GM13977 (cell line): Measurements from ENCODE around the gene C15orf39.
"Not testable (repeated sequence)": the region's sequence is repeated elsewhere in the genome, so short reads cannot be mapped to it uniquely, and the experiment has no call there.

Experiments used
- DNase-seq: peaks from one replicate; pipeline ENCODE4 v3.0.0; 2012; ENCODE audit warnings: low spot score
- in situ Hi-C: fragments of 300-500 bp; cut with MboI; formaldehyde crosslinking; loops from one replicate; pipeline ENCODE4 v1.12.0; 2022; ENCODE audit warnings: low sequenced_read_pairs, low pct_unique_long_range_greater_than_20kb, mixed read lengths, inconsistent platforms; ENCODE audit not compliant: unreplicated experiment
- TF ChIP-seq, protein P1 (sequence below): IDR thresholded peaks from 2 replicates; pipeline ENCODE4 v1.5.1; 2012; ENCODE audit warnings: mild to moderate bottlenecking, control low read depth; ENCODE audit not compliant: insufficient read depth; ENCODE audit errors: extremely low read depth, missing control alignments

Gene C15orf39

DNA sequence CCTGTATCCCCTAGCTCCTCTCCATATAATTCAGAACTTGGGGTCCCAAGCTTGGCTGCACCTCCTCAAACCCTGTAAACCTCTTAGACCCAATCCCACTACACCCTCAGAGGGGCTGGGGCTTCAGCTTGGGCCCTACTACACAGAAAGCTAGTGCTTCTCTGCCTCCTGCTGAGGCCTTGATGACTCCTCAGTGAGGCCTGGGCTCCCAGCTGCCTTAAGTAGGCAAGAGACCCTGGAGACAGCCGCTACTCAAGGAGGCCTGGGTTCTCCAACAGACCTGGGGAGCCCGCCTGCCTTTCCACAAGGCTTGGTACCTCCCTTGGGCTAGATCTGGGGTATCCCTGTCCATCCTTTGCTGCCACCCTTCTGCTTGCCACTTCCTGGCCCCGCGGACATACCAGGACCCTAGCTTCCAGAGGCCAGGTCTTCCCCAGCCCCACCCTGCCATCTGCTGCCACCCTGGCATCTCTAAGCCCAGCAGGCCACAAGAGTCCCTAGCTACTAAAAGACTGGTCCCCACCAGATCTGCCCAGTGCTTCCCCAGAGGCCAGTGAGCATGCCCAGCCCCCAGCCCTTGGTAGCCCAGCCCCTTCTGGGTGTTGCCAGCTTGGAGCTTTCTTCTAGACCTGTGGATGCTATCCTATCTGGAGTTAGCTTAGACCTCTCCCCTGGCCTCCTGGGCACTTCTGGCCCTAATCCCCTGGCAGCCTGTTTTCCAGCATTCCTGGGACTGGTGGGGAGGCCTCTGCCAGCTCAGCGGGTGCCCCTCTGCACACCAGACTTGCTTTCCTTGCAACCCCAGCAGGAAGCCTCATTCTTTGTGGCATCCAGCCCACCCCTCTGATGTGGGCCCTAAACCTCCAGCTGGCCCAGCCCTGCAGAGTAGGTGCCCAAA lies 13.7 kb downstream of the C15orf39 start:
- no peak for DNase-seq
- TF ChIP-seq, protein P1, sequence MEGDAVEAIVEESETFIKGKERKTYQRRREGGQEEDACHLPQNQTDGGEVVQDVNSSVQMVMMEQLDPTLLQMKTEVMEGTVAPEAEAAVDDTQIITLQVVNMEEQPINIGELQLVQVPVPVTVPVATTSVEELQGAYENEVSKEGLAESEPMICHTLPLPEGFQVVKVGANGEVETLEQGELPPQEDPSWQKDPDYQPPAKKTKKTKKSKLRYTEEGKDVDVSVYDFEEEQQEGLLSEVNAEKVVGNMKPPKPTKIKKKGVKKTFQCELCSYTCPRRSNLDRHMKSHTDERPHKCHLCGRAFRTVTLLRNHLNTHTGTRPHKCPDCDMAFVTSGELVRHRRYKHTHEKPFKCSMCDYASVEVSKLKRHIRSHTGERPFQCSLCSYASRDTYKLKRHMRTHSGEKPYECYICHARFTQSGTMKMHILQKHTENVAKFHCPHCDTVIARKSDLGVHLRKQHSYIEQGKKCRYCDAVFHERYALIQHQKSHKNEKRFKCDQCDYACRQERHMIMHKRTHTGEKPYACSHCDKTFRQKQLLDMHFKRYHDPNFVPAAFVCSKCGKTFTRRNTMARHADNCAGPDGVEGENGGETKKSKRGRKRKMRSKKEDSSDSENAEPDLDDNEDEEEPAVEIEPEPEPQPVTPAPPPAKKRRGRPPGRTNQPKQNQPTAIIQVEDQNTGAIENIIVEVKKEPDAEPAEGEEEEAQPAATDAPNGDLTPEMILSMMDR, result no peak
- in situ Hi-C loops, result no loop called here

DNA sequence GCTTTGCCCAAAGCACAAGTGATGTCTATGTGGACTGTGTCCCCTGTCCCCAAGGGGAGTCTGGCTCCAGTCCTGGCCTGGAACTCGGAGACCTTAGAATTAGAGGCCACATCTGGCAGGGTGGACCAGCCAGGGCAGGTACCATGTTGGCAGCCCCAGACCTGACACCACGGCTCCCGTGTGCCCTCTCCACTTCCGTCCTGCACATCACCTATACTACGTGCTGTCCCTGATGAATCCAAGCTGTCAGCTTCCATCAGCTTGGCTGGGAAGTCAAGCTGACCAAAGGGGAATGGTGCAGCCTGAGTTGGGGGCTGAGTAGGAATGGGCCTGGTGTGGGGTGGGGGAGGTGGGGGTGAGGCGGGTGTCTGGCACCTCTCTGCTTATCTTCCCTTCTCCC lies 15.3 kb downstream of the C15orf39 start:
- in situ Hi-C loops, result no loop called here
- no peak for DNase-seq
- TF ChIP-seq, protein P1, result no peak

DNA sequence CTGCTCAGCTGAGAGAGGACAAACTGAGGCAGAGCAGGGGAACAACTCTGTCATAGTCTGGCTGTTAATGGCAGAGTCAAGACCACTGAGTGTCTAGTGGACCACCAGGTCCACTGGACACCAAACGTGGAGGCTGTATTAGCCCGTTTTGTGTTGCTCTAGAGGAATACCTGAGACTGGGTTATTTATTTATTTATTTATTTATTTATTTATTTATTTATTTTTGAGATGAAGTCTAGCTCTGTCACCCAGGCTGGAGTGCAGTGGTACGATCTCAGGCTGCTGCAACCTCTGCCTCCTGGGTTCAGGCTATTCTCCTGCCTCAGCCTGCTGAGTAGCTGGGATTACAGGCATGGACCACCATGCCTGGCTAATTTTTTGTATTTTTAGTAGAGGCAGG lies 15.9 kb downstream of the C15orf39 start:
- DNase-seq, in situ Hi-C loops: not testable (repeated sequence)

DNA sequence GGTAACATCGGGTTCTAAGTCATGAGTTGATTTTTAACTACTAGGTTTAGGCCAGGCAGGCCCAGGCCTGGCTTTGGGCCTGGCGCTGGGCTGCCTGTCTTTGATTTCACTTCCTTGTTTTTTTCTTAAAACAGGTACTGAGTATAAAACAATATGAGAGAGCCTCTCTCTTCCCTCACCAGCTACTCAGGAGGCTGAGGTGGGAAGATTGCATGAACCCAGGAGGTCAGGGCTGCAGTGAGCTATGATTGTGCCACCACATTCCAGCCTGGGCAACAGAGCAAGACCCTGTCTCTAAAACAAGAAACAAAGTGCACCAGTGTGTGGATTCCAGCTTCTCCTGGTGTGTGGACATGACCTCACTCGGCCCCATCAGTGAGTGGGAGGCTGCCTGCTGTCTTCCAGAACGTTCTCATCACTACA lies 17.8 kb downstream of the C15orf39 start:
- in situ Hi-C loops, DNase-seq: not testable (repeated sequence)

DNA sequence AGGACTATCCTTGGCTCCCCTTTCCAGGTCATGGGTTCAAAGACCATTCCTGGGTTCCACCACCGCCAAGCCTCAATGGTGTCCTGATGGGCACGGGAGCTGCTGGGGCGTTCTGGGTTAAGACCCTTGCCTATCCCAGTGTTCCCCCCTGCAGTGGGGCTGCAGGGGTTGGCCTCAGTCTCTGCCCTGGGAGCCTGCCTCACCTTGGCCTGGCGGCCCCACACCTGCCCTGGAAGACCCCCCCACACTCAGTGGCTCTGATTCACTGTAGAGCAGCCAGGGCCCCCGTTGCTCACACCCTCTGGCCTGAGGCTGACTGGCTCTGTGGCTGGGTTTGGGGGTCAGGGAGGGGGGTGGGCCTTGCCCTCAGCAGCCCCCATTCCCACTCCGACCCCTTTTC lies 22.0 kb downstream of the C15orf39 start:
- no peak for DNase-seq
- in situ Hi-C loops, result no loop called here
- TF ChIP-seq, protein P1, result no peak

DNA sequence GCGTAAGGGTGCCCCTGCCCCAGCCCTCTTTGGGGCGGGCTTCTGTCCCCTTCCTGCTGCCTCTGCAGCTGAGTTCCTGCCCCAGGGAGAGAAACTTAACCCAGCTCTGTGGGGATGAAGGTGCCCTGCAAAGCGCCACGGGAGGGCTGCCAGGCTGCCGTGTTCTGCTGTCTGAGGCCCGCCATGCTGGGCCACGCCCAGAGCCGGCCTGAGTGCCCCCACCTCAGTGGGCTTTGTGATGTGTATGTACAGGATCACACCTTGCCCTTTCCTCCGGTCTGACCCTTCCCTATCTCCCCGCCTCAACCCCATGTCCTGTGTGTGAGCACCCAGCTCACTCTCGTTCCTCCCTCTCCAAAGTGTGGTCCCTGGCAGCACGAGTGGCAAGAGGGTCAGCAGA lies 22.6 kb downstream of the C15orf39 start:
- DNase-seq, result no peak
- in situ Hi-C loops, result no loop called here
- TF ChIP-seq, protein P1, result no peak

DNA sequence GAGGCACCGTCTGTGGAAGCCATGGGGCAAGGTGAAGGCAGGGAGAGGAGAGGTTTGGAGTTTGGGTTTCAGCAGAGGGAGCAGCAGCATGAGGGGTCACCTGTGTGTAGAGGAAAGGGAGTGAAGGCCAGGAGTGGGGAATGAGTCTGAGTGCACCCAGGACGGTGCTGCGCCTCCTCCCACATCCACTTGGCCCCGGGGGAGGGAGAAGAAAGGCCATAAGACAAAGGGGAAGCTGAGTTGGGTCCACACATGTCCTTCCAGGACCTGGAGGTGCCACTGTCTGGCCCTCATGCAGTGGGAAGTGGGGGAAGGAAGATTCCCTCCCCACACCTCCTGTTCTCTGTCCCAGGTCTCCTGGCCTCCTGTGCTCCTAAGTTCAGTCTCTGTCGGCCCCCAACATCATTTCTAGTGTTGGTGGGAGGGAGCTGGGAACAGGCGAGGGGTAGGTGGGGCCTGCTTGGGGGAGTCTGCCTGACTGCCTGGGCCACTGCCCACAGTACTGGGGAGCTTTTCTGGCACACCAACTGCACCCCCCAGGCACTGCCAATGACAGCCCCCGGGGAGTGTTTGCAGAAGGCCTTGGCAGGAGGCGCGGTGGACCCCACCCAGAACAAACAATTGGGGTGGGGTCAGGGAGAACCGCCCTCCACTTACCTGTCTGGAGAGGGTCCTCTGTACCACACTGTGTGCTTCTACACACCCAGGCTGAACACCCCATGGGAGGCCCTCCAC lies 23.6 kb downstream of the C15orf39 start:
- in situ Hi-C loops, DNase-seq: not testable (repeated sequence)
